PC-9 (cell line): ENCODE results near the gene BTRC. TPM values are rescaled to one million over a fixed set of nuclear protein-coding genes. Genes with fewer than 3 reads are reported as not detected.
"Not testable (repeated sequence)": the region's sequence is repeated elsewhere in the genome, so short reads cannot be mapped to it uniquely, and the experiment has no call there.

Source experiments
- BruUV-seq: library from RNA; stranded (reverse); fragments of 400-500 nt; replicated peaks from 2 replicates; lab custom pipeline; 2021; lab: Mats Ljungman, UMichigan
- CTCF ChIA-PET: fragments of 300-600 bp; sonication (Branson Sonifier 250); formaldehyde crosslinking; loops from one replicate; lab custom pipeline; 2022; ENCODE audit warnings: antibody characterized with exemption; lab: Charles Lee
- POLR2A ChIA-PET: fragments of 300-600 bp; sonication (Branson Sonifier 250); formaldehyde crosslinking; loops from one replicate; lab custom pipeline; 2022; ENCODE audit warnings: antibody characterized with exemption; ENCODE audit not compliant: unreplicated experiment; lab: Charles Lee
- DNase-seq, 2 experiments: peaks; one replicate each; pipeline versions ENCODE4 v3.0.0 to v3.0.0-alpha.2; 2015 to 2022; ENCODE audit warnings: mixed read lengths in 1 of 2
- H2AFZ ChIP-seq: fragments of 200-600 bp; sonication (generic); 2 replicates; pipeline ENCODE4 v1.8.1; 2017; ENCODE audit warnings: antibody characterized with exemption
- H3F3A ChIP-seq: fragments of 200-600 bp; sonication (generic); 2 replicates; pipeline ENCODE4 v1.8.1; 2017; ENCODE audit warnings: antibody characterized with exemption, mild to moderate bottlenecking, low read depth; ENCODE audit not compliant: insufficient read depth
- H3K27ac ChIP-seq: fragments of 200-600 bp; sonication (generic); 2 replicates; pipeline ENCODE4 v1.6.1; 2016; ENCODE audit warnings: mixed run types
- H3K27me3 ChIP-seq: fragments of 200-600 bp; sonication (generic); 2 replicates; pipeline ENCODE4 v1.6.1; 2016; ENCODE audit warnings: low read depth, mixed run types; ENCODE audit not compliant: insufficient read depth
- H3K36me3 ChIP-seq: fragments of 200-600 bp; sonication (generic); 2 replicates; pipeline ENCODE4 v1.6.1; 2016; ENCODE audit warnings: low read depth, mixed run types
- H3K4me1 ChIP-seq: fragments of 200-600 bp; sonication (generic); replicated peaks from 2 replicates; pipeline ENCODE4 v1.6.1; 2016; ENCODE audit warnings: mixed run types; ENCODE audit not compliant: insufficient read depth
- H3K4me2 ChIP-seq: fragments of 200-600 bp; sonication (generic); 2 replicates; pipeline ENCODE4 v1.6.1; 2017; ENCODE audit warnings: mixed run types
- H3K4me3 ChIP-seq: fragments of 200-600 bp; sonication (generic); 2 replicates; pipeline ENCODE4 v1.6.1; 2016; ENCODE audit warnings: mixed run types
- H3K79me2 ChIP-seq: fragments of 200-600 bp; sonication (generic); 2 replicates; pipeline ENCODE4 v1.6.1; 2017; ENCODE audit warnings: low read depth, mixed run types
- H3K9me2 ChIP-seq: fragments of 200-600 bp; sonication (generic); 2 replicates; pipeline ENCODE4 v1.8.1; 2017; ENCODE audit warnings: mild to moderate bottlenecking; ENCODE audit not compliant: insufficient read depth
- H3K9me3 ChIP-seq: fragments of 200-600 bp; sonication (generic); 2 replicates; pipeline ENCODE4 v1.8.1; 2016; ENCODE audit warnings: low read depth; ENCODE audit not compliant: insufficient read depth
- H4K20me1 ChIP-seq: fragments of 200-600 bp; sonication (generic); 2 replicates; pipeline ENCODE4 v1.8.1; 2017; ENCODE audit not compliant: insufficient read depth
- CTCF ChIP-seq: fragments of 200-600 bp; sonication (generic); conservative IDR thresholded peaks from 2 replicates; pipeline ENCODE4 v1.6.1; 2017; ENCODE audit warnings: mixed run types, antibody characterized with exemption, mild to moderate bottlenecking, moderate library complexity
- EZH2 ChIP-seq: fragments of 200-600 bp; sonication (generic); IDR thresholded peaks from 2 replicates; pipeline ENCODE4 v1.8.0; 2017; ENCODE audit warnings: antibody characterized with exemption, low read depth
- intact Hi-C: fragments of 100-400 bp; cut with micrococcal nuclease; formaldehyde crosslinking; loops from one replicate; pipeline ENCODE4 v1.10.0; 2022; ENCODE audit not compliant: unreplicated experiment
- total RNA-seq: library from RNA; stranded (reverse); gene quantifications from 2 replicates; pipeline ENCODE4 v1.2.3, GENCODE V29; 2021

BTRC gene
- total RNA-seq, 1 experiment from 2014 or later = 15.6 TPM

DNA sequence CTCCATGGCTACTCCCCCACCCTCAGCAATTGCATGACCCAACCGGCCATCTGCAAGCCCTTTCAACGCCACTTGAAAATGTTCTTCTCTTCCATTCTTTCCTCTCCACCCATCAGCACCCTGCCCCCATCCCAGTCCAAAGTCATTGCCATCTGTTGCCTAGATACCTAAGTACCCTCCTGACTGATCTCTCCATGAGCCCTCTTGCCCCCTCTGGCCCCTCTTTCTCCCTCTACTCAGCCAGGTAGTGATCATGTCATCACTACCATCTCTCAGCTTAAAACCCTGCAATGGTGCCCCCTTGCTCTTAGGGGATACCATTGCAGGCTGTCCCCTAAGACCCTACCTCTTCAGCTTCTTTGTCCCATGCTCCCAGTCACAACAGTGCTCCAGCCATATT, 30.5 kb upstream of the BTRC start:
- no peaks in the 10 kb centered on the region for H3K9me3 ChIP-seq
- no peaks in the 10 kb centered on the region for H3K9me2 ChIP-seq
- H3K4me3 ChIP-seq = no peak overlapping the region
- H3F3A ChIP-seq = no peaks in the 10 kb centered on the region
- intact Hi-C loops = no loop called here
- no peaks in the 10 kb centered on the region for H3K36me3 ChIP-seq
- ChIA-PET POLR2A (no interaction called here), CTCF (no interaction called here)
- no peak overlapping the region for H3K27ac ChIP-seq
- no peak overlapping the region for H2AFZ ChIP-seq
- peaks cover 32% of the 10 kb centered on the region for H3K27me3 ChIP-seq
- no peak overlapping the region for H3K4me2 ChIP-seq
- no peaks in the 10 kb centered on the region for H4K20me1 ChIP-seq
- no TSS peak for BruUV-seq
- no peak for DNase-seq
- no peaks in the 10 kb centered on the region for H3K4me1 ChIP-seq
- no peaks in the 10 kb centered on the region for H3K79me2 ChIP-seq
- TF ChIP-seq EZH2 (no peak), CTCF (no peak)

- H3K9me2 ChIP-seq, H3K9me3 ChIP-seq, H3F3A ChIP-seq, H3K27ac ChIP-seq, H3K4me1 ChIP-seq, intact Hi-C loops, DNase-seq, H3K79me2 ChIP-seq, H3K36me3 ChIP-seq, CTCF ChIA-PET, POLR2A ChIA-PET, BruUV-seq, H4K20me1 ChIP-seq, H2AFZ ChIP-seq, H3K4me2 ChIP-seq, H3K4me3 ChIP-seq: not testable (repeated sequence)
- peaks cover 36% of the 10 kb centered on the region for H3K27me3 ChIP-seq
Measured at GRCh38 chr10:101327454-101327853, 26.5 kb upstream of the BTRC start.

DNA sequence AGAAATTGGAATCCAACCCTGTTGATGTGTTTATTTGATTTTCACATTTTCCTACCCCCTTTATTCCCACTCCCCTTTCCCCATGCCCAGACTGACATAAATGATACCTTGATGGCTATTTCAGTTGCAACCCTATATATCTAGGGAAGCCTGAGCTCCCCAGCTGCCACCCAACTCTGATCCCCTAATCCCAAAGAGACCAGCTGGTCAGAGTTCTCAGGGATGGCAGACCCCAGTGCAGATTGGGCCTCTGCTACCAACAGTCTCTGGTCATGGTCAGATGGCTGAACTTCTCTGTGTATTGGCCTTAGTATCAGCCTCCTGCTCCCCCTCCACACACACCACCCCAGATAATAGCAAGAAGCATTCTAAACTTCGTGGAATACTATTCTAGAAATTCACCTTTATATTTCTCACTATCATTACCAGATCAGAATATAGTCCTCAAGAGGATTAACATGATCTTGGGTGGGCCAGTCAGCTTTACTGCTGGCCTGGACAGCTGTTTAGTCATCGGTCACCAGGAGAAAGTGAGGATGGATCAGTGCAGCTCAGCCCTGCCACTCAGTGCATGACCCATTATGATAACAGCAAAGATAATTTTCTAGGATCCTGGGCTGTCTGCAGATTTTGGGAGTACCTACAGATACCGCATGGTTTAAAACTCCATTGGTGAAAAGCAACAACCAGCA, 24.5 kb upstream of the BTRC start:
- H3K27ac ChIP-seq = no peak overlapping the region
- DNase-seq = no peak
- no peaks in the 10 kb centered on the region for H3K79me2 ChIP-seq
- H3K9me3 ChIP-seq = no peaks in the 10 kb centered on the region
- H3K9me2 ChIP-seq = no peaks in the 10 kb centered on the region
- intact Hi-C loops = no loop called here
- H2AFZ ChIP-seq = no peak overlapping the region
- POLR2A ChIA-PET = interaction anchor here (0.9 kb wide), 1 partner anchor 122 kb away, joined by 3 read pairs; no protein-coding TSS in a partner anchor
- no peak overlapping the region for H3K4me3 ChIP-seq
- H3F3A ChIP-seq = no peaks in the 10 kb centered on the region
- H3K4me2 ChIP-seq = no peak overlapping the region
- TF ChIP-seq CTCF (no peak), EZH2 (no peak)
- CTCF ChIA-PET = no interaction called here
- H3K36me3 ChIP-seq = no peaks in the 10 kb centered on the region
- no TSS peak for BruUV-seq
- no peaks in the 10 kb centered on the region for H3K4me1 ChIP-seq
- H3K27me3 ChIP-seq = peaks cover 21% of the 10 kb centered on the region; the same call in 1 of the 2 replicates
- H4K20me1 ChIP-seq = no peaks in the 10 kb centered on the region
